ENCODE data around the gene EPN2.
"Not testable (repeated sequence)": the region's sequence is repeated elsewhere in the genome, so short reads cannot be mapped to it uniquely, and the experiment has no call there.

The EPN2 gene

DNA sequence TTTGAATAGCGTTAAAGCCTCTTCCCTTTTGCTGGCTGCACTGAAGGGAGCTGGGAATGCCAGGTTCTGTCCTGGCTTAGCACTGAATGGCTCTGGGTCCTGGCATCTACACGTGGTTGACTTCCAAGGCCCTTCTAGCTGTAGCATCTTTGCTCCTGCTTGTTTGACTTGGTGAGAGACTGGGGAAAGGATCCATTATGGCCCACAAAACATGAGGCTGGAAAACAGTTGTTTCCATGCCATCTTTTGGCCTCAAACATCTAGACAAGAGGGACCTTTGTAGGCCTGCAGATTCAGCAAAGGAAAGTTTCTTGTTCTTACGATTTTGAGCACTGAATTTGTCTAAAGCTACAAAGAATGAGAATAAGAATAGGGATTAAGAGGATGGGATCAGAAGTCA is 32.5 kb downstream of the EPN2 start:
- no peak for DNase-seq

DNA sequence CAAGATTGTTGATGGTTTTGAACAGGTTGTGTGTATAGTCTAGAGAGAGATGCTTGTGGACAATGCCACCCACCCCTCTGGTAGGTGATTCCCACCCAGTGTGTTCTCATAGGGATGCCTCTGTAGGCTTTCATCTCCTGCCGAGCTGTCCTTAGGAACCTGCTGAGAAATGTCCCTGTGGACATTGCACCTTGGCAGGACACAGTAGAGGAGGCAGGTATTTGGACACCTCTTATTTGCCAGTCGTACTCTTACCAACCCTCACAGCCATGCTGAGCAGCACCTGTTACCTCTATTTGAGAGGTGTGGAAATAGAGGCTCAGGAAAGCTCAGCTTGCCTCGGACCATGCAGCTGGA is 33.2 kb downstream of the EPN2 start:
- no peak for DNase-seq

DNA sequence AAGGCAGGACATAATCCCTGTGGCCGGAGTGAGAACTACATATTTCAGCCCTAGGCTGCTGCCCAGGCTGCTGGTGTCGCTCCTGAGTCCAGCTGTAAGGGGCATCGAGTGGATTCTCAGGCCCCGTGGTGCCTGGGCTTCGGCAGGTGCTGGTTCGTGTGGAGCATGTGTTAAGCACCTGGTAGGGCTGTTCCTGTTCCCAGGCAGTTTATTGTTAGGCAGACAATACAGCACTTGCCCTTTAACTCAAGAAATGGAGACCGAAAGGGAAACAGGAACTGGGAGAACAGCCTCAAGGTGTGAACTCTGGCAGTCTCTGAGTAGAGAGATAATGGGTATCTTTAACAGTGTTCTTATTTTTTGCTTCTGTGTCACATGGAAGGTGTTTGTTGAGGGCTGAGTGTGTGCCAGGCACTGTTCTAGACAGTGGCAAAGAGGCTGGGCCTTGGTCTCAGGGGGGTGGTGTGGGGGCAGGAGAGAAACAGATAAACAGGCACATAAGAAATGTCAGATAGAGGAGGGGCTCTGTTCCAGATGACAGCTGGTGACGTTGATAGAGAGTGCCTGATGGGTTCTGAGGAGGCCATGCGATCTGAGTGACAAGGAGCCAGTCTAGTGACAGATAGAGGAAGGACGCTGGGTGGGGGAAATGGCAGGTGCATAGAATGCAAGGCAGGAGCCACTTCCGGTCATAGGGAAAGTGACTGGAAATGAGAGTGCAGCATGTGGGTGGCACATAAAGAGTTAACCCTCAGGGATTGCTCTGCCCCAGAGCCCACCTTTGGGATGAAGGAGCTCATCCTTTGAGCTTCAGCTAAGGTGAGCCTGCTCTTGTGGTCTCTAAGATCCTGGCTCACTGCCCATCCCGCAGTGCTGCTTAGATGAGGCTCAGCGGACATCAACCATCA is 33.8 kb downstream of the EPN2 start:
- DNase-seq, result no peak

DNA sequence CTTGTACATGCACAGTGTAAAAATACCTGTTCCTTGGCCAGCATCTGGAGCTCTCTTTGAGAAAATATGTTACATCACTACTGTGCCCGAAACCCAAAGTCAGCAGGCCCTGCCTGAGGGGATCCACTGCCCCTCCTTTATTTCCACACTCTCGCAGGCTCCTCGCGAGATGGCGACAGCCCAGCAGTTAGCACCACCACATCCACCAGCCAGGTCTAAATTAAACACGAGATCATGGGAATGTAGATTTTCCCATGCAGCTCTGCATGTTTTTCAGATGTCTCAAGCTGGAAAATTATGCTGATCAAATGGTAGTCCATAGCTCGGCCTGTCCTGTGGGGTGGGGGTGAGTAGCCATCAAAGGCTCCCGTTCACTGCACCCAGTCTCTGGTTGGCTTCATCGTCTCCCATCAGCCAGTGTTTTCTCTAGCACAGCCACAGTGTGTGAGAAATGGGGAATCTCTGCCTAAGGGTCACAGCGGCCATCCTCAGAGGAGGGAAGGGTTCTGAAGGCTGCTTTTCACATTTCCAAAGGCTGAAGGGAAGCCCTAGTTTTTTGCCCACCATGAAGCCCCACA is 34.7 kb downstream of the EPN2 start:
- no peak for DNase-seq

DNA sequence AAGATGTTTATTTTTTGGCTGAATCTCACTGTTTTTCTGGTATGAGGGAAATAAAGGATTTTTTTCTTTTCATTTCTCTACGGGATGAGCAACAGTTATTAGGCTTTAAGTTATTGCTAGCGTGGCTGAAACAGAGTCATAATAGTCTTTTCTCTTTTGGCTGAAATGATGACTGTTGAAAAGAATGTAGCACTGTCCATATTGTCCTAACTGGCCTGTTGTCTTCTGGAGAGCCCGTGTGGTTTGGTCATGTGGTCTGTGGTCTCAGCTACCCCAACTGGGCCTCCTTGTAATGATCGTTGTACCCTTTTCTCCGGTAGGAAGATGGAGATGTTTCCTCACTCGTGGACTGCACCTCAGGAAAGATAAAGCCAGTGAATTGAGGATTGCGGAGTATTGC is 36.6 kb downstream of the EPN2 start:
- DNase-seq, result no peak

DNA sequence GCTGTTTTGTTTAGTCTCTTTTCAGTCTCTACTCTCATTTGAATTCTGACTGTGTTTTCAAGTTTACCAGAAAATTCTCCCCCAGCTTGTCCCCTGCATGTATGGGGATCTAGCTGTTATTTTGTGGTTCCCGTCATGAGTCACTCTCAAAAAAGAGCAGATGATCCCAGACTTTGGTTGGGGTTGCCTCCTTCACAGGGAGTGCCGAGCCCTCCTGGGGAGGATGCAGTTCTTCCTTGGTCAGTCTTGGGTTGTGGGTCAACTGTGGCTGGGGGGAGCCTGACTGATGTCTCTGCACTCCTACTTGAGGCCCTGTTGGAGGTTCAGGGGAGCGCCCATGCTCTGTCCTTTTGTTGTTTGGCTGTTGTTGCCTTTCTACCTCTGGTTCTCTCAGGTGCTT is 37.7 kb downstream of the EPN2 start:
- no peak for DNase-seq

DNA sequence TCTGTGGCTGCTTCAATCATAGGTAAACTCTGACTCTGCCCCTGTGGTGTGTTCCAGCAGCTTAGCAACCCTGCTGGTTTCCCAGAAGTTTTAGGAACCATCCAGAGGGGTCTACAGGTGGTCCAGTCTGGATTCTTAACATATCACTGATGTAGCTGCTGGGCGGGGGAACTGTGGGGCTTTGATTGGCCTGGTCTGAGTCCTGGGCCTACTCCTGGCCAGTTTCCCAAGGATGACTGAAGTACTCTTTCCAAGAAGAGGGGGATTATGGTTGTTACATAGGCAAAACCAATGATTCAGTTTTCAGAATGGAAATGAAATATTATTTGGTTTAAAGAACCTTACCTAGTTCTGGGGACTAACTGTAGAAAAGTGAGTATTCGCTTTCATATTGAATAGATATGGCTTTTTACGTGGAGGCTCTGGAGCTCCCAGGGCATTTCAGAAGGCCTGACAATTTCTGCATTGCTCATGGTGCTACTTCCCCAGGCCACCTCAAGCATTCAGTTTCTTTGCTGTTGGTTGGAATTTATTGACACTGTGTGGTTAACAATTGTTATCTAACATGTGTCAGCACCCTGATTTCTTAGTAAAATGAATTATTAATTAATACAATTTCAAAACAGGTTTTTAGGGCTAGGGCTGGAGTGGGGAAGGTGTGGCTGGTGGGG is 38.4 kb downstream of the EPN2 start:
- no peak for DNase-seq

DNA sequence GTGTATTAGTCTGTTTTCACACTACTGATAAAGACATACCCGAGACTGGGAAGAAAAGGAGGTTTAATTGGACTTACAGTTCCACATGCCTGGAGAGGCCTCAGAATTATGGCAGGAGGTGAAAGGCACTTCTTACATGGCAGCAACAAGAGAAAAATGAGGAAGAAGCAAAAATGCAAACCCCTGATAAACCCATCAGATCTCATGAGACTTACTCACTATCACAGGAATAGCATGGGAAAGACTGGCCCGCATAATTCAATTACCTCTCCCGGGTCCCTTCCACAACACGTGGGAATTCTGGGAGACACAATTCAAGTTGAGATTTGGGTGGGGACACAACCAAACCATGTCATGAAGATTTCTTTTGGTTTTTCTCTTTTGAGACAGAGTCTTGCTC is 41.1 kb downstream of the EPN2 start:
- not testable (repeated sequence) for DNase-seq

DNA sequence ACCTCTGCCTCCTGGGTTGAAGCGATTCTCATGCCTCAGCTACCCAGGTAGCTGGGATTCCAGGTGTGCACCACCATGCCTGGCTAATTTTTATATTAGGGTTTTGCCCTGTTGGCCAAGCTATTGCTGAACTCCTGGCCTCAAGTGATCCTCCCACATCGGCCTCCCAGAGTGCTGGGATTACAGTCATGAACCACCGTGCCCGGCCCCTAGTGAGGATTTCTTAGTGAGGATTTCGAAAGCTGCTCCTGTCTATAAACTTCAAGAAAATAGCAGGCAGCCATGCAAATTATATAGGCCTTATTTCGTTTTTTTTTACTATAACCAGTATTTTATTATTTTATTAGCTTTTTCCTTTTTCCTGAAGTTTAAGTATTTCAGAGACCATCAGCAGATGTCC is 41.6 kb downstream of the EPN2 start:
- no peak for DNase-seq

DNA sequence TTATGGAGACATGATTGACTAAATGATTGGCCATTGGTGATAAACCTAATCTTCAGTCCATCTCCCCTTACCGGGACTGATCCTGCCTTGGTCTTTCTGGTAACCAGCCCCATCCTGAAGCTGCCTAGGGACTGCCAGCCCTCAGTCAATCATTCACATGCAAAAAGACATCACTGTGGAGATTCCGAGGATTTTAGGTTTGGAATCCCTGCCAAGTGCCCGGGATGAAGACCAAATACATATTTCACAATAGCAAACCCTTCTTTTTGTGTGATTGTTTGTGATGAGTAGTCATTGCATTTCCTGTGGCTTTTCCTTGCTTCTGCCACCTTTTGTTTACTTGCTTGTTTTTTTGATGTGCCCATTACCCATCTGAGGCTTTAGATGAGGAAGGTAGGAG is 44.0 kb downstream of the EPN2 start:
- DNase-seq, result no peak

DNA sequence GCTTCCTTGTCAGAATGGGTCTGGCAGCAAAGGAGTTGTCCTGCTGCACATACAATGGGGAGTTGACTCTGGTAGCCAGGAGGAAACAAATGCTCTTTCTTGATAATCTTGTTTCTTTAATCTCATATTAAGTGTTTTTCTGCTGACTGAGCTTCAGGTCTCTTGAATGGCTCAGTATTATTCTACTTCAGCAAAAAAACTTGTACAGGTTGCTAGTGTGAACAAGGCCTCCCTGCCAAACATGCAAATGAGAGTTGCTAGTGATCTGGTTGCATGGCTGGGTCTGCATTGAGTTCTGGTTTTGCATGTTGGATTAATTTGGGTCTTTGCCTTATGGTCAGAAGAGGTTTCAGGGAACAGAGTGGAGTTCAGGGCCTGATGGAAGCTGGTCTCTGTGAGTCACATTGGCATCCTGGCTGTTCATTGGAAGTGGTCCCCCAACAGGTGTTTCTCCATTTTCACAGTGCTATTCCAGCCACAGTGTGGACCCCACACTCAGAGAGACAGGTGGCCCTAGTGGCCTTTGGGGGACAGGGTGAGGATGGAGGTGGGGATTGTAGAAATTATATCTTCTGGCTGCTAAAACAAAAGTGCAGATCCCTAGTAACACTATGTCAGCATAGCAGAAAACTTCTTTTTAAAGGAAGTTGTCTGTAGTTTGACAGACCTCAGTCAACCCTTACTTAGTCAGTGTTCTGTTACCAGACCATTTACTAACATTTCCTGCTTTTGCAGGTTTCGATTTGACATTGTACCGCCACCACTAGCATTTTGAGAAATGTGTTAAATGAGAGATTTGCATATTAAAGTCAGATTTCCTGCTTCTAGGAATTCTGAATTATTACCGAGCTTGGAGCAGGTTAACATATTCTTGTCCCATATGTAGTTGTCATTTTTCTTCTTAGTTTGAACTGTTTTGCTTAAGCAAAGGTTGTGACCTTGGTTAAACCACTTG is 47.1 kb downstream of the EPN2 start:
- DNase-seq, result no peak

DNA sequence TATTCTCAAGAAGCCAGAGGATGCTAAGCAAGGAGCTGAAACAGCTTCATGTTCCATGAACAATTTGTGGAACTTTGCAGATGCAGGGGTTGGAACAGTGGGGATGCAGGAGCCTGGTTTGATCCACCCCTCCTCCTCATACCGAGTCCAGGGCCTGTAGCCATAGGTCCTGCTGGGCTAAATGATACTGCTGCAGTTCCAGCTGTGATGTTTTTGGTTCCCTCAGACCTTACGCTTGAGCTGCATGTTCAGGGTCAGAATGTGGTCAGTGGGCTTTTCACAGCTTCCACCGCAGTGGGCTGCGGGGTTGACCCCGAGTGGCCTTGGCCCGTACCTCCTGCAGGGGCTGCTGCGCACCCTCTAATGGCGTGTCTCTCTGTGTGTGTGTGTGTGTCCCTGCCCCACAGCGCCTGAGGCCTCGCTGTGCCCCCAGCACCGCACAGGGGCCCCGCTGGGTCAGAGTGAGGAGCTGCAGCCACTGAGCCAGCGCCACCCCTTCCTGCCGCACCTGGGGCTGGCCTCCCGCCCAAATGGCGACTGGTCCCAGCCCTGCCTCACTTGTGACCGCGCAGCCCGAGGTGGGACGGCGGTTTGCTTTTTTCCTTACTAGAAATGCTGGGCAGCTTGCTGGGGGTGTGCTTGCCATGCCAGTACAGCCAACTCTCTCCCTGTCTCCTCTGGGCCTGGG is 48.2 kb downstream of the EPN2 start:
- DNase-seq, result no peak

DNA sequence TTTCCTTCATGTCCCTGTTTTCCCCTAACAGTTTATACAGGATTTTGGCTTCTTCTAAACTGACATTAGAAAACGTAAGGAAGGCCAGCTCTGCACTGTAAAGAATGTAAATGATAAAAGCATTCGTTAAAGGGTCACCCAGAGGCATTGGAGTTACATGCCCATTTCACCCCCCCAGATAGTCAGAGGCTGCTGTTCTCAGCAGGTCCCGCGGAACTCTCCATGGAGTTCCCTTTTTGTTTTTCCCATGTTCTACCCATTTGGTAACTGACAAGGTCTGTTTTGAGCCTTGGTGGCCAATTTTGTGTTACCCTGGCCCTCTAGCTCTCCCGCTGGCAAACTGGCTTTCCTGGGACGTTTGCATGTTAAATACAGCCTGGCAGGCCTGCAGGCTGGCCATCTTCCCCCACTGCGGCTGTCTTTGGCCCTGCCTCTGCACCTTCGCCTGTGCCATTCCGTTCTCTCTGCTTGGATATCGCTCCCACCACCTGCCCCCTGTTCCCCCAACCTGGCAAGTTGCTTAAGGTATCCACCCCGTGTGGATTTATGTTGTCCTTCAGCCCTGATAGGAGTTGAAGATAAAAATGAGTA is 49.7 kb downstream of the EPN2 start:
- no peak for DNase-seq

DNA sequence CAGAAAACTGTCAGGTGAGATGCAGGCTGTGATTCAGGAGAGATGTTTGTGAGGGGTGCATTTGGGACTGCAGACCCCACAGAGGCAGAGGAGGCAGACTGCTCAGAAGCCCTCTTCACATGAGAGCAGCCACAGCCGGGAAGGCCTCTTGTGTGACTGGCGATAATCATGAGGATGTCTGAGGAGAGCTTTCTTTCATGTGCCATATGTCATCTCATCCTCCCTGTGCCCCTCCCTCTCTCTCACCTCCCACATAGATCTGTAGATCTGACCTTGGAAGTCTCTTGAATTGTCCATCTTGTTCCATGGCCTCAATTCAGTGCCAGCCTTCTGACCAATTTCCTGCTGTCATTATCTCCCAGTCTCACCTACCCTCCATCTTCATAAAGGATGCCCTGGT is 50.5 kb downstream of the EPN2 start:
- no peak for DNase-seq

DNA sequence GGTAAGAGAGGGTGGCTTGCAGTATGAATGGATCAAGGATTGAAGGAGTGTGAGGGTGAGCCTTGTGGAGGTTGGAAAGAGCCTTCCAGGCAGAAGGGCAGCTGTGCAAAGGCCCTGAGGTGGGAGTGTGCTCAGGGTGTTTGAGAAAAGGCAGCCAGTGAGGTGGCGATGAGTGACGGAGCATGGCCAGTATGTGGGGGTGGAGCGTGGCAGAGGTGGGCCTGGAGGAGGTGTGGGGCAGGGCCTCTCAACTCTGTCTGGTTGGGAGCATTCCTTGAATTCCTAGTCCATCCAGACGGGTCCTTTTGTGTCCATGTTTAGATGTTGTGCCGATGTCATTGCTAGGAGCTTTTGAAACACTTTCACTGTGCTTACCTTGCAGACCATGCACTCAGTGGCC is 51.3 kb downstream of the EPN2 start:
- DNase-seq, result no peak

DNA sequence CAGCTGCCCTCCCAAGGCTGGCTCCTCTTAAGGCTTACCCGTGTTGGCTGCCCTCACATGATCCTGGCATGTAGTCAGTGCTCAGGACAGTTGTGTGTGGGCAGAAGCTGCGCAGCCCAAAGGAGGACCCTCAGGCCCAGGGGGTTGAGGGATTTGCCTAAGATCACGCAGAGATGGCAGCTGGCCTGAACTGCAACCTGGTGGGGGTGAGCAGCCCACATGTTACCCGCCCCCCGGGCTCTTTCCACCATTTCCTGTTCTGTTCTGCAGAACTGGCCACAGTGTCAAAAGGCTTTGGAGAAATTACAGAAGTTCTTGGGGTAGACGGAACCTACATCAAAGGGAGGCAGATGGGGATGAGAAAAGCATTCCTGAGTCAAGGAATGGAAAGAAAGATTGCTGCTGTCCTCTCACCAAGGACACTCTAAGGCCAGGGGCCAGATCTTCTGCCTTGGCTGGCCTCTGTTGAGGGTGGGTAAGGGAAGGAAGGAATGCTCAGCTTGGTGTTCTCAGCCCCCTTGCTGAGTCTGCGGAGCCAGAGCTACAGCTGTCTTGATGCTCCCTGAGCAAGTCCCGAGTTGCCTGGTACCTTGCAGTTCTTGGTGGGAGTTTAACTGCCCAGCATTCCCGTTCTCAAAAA is 53.0 kb downstream of the EPN2 start:
- DNase-seq, result no peak

DNA sequence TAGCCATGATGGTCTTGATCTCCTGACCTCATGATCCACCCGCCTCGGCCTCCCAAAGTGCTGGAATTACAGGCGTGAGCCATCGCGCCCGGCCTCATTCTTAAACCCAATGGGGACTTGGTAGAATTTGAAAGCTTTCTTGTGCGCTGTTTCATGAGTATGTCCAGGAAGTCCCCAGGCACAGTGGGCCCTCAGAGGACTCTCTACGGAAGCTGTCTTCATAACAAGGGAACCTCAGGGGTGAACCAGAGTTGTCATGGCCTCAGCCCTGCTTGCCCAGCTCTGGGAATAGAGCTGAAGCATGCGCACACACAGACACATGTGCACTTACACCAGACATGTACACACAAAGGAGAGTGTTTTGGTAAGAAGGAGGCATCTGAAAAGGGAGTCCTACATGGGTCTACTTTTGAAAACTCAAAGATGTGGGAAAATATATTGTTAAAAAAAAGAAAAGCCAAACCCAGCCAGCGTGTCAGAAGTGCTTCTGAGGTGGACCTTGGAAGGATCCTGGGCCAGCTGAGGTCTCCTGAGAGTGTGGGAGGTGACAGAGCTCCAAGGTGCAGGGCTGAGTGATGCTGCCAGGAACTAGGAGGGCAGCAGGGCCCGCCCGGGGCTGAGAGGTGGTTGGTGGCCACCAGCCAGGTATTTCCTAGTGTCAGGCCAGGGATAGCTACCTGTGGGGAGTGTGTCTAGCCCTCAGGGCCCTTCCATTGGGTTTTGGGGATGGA is 54.6 kb downstream of the EPN2 start:
- no peak for DNase-seq

DNA sequence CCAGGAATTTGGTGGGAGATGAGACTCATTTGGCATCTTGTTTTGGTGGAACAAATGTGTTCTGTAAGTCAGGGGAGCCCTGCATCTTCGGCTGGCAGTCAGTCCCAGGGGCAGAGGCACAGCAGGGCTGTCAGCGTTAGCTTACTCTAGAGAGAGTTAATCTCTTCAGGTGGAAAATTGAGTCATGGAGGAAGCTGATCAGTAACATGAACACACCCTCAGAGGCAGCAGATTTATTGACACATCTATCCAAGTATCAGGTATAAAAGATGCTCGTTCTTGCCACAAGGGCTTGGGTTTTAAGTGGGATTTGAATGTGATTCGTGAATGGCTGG is 55.2 kb downstream of the EPN2 start:
- no peak for DNase-seq

DNA sequence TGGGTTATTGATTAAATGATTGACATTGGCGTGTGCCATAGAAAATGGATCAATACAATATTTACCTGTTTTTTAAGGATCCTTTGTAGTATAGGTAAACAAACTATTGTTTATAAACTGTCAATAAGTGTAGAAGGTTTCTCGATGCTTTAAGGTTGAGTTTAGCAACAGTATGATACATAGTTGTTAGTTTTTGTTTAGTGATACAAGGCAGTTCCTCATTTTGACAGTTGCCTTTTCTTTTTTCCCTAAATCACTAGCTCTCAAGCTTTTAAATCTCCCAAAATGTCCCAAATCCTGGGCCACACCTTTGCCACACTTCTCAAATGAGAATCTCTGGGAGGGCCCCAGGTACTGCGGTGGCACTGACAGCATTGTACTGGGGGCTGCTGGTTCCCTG is 57.3 kb downstream of the EPN2 start:
- DNase-seq, result no peak

DNA sequence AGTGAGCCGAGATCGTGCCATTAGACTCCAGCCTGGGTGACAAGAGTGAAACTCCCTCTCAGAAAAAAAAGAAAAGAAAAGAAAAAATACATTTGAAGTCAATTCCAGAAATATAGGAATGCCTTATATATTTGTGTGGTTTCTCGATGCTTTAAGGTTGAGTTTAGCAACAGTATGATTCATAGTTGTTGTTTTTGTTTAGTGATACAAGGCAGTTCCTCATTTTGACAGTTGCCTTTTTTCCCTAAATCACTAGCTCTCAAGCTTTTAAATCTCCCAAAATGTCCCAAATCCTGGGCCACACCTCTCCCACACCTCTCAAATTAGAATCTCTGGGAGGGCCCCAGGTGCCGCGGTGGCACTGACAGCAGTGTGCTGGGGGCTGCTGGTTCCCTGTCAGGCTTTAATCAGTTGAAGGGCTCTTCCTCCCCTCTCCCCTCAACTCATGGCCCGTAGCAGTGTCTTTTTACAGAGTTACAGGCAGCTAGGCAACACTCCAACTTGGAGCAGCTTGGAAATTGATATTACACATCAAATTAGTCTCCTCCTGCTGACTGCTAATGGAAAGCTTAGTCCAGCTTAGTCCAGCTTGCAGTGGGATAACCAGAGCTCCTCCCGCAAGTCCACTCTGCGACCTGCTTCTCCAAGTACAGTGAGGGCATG is 58.4 kb downstream of the EPN2 start:
- no peak for DNase-seq

All from right forelimb (tissue), 1 donor.